Adipocyte (in vitro differentiated cells): ENCODE data around the gene TMEM135.
"Not testable (repeated sequence)": the region's sequence is repeated elsewhere in the genome, so short reads cannot be mapped to it uniquely, and the experiment has no call there.

ENCODE experiments used
- DNase-seq: peaks from one replicate; pipeline ENCODE4 v3.0.0-alpha.2; 2015; ENCODE audit warnings: low read depth
- H3K27me3 ChIP-seq: replicated peaks from 2 replicates; pipeline ENCODE4 v1.7.0; 2013; ENCODE audit warnings: mild to moderate bottlenecking, low read length, moderate library complexity; ENCODE audit not compliant: control insufficient read depth, insufficient read depth
- H3K36me3 ChIP-seq: 2 replicates; pipeline ENCODE4 v1.7.0; 2013; ENCODE audit warnings: low read length, mild to moderate bottlenecking, moderate library complexity; ENCODE audit not compliant: control insufficient read depth, insufficient read depth, severe bottlenecking
- H3K4me1 ChIP-seq: 2 replicates; pipeline ENCODE4 v1.7.0; 2013; ENCODE audit warnings: mild to moderate bottlenecking, low read length, moderate library complexity; ENCODE audit not compliant: control insufficient read depth, insufficient read depth
- H3K4me3 ChIP-seq: 2 replicates; pipeline ENCODE4 v1.7.0; 2013; ENCODE audit warnings: mild to moderate bottlenecking, low read length, moderate library complexity
- H3K9ac ChIP-seq: 2 replicates; pipeline ENCODE4 v1.7.0; 2013; ENCODE audit warnings: mild to moderate bottlenecking, low read length, moderate library complexity
- H3K9me3 ChIP-seq: 2 replicates; pipeline ENCODE4 v1.7.0; 2013; ENCODE audit warnings: mild to moderate bottlenecking, low read length, moderate library complexity; ENCODE audit not compliant: control insufficient read depth

The TMEM135 gene

GRCh38 chr11:87004281-87004680 is 33.5 kb upstream of the TMEM135 start:
- H3K4me1 ChIP-seq, result peaks cover 30% of the 10 kb centered on the region
- not testable (repeated sequence) for H3K9me3 ChIP-seq, H3K9ac ChIP-seq, DNase-seq, H3K36me3 ChIP-seq, H3K27me3 ChIP-seq, H3K4me3 ChIP-seq

- Histone ChIP-seq H3K36me3 (no peaks in the 10 kb centered on the region), H3K4me3 (no peak overlapping the region), H3K9me3 (no peaks in the 10 kb centered on the region), H3K27me3 (no peaks in the 10 kb centered on the region), H3K4me1 (peaks cover 25% of the 10 kb centered on the region), H3K9ac (peak overlapping the region; percentile 25)
- DNase-seq, result no peak
Measured at GRCh38 chr11:87005569-87005921, 32.2 kb upstream of the TMEM135 start.

- no peak for DNase-seq
- no peak overlapping the region for H3K4me3 ChIP-seq
- H3K9me3 ChIP-seq, result no peaks in the 10 kb centered on the region
- H3K36me3 ChIP-seq, result no peaks in the 10 kb centered on the region
- peaks cover 25% of the 10 kb centered on the region for H3K4me1 ChIP-seq
- H3K27me3 ChIP-seq, result no peaks in the 10 kb centered on the region
- no peak overlapping the region for H3K9ac ChIP-seq
Measured at GRCh38 chr11:87006035-87006434, 31.7 kb upstream of the TMEM135 start.

DNA sequence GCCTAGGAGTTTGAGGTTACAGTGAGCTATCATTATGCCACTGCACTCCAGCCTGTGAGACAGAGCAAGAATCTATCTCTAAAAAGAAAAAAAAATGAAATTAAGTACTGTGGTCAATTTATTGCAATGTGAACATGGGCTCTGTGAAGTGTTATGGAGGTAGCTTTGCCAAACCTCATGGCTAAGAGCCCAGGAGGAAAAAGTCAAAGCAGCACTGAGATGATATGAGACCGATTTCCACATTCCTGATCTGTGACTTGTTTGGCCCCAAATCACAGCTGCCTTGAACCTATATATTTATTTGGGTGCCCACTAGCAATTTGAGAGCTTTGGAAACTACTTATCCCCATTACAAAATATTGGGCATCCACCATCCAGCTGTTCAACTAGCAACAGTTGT is 29.8 kb upstream of the TMEM135 start:
- H3K36me3 ChIP-seq, result no peaks in the 10 kb centered on the region
- peak overlapping the region; percentile 75 for H3K9ac ChIP-seq
- H3K4me3 ChIP-seq, result no peak overlapping the region
- no peaks in the 10 kb centered on the region for H3K9me3 ChIP-seq
- no peaks in the 10 kb centered on the region for H3K27me3 ChIP-seq
- peaks cover 33% of the 10 kb centered on the region for H3K4me1 ChIP-seq
- no peak for DNase-seq

DNA sequence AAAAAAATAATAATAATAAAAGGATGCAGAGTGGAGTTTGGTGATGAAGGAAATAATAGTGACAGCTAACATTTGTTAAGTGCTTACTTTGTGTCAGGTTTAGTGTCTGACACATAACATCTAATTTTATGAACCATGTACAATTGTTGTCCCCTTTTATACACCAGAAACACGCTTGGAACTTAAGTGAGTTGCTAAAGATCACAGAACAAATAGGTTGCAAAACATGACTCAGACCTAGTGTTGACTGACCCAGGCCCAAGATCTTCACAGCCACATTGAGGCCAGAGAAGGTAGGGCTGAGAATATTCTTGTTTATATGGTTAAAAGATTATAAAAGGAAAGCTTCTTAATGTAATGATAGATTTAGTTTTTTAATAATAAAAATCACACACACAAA is 25.6 kb upstream of the TMEM135 start:
- Histone ChIP-seq H3K4me3 (no peak overlapping the region), H3K9ac (no peak overlapping the region), H3K27me3 (no peaks in the 10 kb centered on the region), H3K4me1 (peaks cover 40% of the 10 kb centered on the region), H3K36me3 (no peaks in the 10 kb centered on the region), H3K9me3 (no peaks in the 10 kb centered on the region)
- DNase-seq, result no peak

DNA sequence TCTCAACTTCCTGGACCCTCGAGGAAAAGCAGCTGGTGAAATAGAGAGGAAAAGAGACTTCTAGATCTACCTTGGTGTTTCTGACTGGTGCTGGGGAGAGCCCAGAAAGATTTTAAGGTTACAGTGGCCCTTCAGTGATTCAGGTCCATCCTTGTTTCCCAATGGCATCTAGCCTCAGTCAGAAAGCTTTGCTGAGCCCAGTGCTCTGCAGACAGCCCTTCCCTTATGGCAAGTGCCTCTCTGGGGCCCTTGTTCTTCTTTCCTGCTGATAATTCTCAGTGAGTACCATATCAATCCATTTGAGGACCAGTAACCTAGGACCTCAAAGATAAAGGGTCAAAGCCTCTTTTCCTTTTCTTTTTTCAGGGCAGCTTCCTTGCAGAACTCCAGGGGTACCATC is 25.1 kb upstream of the TMEM135 start:
- Histone ChIP-seq H3K36me3 (no peaks in the 10 kb centered on the region), H3K4me1 (peaks cover 34% of the 10 kb centered on the region), H3K4me3 (no peak overlapping the region), H3K9ac (no peak overlapping the region), H3K27me3 (no peaks in the 10 kb centered on the region), H3K9me3 (no peaks in the 10 kb centered on the region)
- DNase-seq, result no peak

GRCh38 chr11:87013912-87014825 is 23.6 kb upstream of the TMEM135 start:
- no peak overlapping the region for H3K4me3 ChIP-seq
- H3K9ac ChIP-seq, result peak overlapping the region; percentile 71
- DNase-seq, result no peak
- no peaks in the 10 kb centered on the region for H3K27me3 ChIP-seq
- H3K4me1 ChIP-seq, result peaks cover 28% of the 10 kb centered on the region
- no peaks in the 10 kb centered on the region for H3K9me3 ChIP-seq
- H3K36me3 ChIP-seq, result no peaks in the 10 kb centered on the region

DNA sequence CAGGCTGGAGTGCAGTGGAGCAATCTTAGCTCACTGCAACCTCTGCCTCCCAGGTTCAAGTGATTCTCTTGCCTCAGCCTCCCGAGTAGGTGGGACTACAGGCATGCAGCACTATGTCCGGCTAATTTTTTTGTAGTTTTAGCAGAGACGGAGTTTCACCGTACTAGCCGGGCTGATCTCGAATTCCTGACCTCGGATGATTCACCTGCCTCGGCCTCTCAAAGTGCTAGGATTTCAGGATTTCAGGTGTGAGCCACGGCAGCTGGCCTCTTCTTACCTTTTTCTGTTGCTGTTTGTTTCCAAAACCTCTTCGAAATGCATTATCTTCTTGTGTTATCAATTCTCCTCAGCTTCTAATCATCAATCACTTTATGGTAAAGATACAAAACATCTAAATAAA is 22.1 kb upstream of the TMEM135 start:
- Histone ChIP-seq H3K4me1 (peaks cover 34% of the 10 kb centered on the region), H3K27me3 (no peaks in the 10 kb centered on the region), H3K4me3 (no peak overlapping the region), H3K36me3 (no peaks in the 10 kb centered on the region), H3K9me3 (no peaks in the 10 kb centered on the region), H3K9ac (no peak overlapping the region)
- no peak for DNase-seq

GRCh38 chr11:87019613-87020271 is 18.0 kb upstream of the TMEM135 start:
- Histone ChIP-seq H3K9me3 (no peaks in the 10 kb centered on the region), H3K4me1 (peaks cover 7% of the 10 kb centered on the region), H3K27me3 (no peaks in the 10 kb centered on the region), H3K4me3 (no peak overlapping the region), H3K9ac (no peak overlapping the region), H3K36me3 (no peaks in the 10 kb centered on the region)
- DNase-seq, result no peak

GRCh38 chr11:87020336-87020735 is 17.4 kb upstream of the TMEM135 start:
- Histone ChIP-seq H3K9me3 (no peaks in the 10 kb centered on the region), H3K27me3 (no peaks in the 10 kb centered on the region), H3K4me1 (peaks cover 6% of the 10 kb centered on the region), H3K4me3 (no peak overlapping the region), H3K36me3 (no peaks in the 10 kb centered on the region), H3K9ac (no peak overlapping the region)
- DNase-seq, result peak; percentile 21

DNA sequence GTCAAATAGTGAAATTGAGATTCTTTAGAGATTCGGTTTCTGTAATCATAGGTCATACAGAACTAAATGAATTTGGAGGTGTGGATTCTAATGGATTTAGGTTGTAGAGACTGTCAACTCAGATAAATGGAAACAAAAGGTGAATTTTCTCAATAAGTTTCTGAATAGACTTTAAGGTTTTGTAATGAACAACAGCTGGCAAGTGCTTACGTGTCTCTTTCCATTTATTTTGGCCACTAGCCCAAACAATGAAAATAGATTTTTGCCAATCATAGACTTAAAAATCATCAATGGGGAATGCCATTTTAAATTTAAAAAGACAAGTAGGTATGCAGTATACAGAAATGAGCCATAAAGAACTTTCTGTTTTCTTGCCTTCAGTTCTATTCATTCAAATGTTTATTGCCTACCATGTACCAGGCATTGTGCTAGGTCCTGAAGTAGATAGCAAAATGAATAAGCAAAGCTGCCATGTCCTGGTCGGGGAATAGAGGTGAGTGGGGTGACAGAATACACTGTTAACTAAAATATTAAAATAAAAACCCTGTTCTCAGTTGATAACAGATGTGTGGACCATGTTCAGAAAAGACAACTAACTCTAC is 16.9 kb upstream of the TMEM135 start:
- Histone ChIP-seq H3K9ac (no peak overlapping the region), H3K4me3 (no peak overlapping the region), H3K27me3 (no peaks in the 10 kb centered on the region), H3K9me3 (no peaks in the 10 kb centered on the region), H3K4me1 (peaks cover 6% of the 10 kb centered on the region), H3K36me3 (no peaks in the 10 kb centered on the region)
- DNase-seq, result peak; percentile 64
